GM19468 (cell line): ENCODE measurements around the gene APBA3.

Source experiments
- ATAC-seq: cut with Tn5 transposase; IDR thresholded peaks from one replicate; pipeline ENCODE4 v1.9.1; 2021; ENCODE audit warnings: mild to moderate bottlenecking, moderate library complexity, moderate number of reproducible peaks; ENCODE audit not compliant: unreplicated experiment; ENCODE audit errors: extremely low read depth

APBA3 gene

DNA sequence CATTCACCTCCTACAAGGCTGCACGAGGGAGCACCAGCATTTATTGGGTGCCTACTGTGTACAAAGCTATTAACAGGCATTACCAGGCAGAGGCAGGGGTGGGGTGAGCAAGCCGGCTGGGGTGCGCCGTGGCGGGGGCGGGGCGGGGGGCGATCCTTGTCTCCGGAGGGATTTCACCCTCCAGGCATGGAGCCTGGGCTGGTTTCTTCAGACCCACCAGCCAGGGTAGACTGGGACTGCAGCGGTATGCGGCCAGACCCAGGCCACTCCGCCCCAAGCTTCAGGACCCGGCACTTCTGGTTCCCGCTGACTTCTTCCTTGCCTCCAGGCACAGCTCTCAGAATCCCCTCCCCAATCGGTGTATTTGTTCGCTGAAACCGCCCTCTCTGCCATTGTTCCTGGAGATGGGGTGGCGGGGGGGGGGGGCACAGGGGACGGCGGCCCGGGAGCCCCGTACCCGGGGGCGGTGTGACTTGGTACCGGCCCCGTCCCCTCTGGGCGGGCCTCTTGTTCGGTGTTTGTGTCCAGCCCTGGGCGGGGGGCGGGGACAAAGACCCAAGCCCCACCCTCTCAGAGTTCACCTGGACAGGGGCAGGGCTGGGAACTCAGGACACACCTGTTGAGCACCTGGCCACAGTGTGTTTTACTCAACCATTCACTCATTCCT lies 38.9 kb downstream of the APBA3 start:
- ATAC-seq, result no peak

DNA sequence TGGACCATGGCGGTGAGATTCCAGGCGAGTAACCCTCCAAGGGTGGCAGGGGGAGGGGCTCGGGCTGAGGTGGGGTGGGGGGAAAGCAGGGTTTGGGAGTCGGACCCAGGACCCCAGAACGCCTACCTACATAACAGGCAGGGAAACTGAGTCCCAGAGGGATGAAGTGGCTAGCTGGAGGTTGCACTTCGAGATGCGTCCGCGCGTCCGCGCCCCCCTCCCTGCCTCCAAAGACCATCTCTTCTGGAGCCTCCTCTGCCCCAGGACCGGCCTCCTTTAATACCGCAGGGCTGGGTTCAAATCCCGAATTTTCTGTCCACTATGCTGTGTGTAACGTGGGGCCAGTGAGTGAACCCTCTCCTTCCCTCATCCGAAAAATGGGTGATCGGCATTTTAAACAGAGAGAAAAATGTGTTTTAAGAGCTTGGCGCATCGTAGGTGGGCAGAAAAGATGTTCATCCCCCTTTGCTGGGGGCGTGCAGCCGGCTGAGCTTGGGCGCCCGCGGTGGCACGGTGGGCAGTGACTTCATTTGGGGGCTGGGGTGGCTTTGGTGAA lies 39.5 kb downstream of the APBA3 start:
- no peak for ATAC-seq

DNA sequence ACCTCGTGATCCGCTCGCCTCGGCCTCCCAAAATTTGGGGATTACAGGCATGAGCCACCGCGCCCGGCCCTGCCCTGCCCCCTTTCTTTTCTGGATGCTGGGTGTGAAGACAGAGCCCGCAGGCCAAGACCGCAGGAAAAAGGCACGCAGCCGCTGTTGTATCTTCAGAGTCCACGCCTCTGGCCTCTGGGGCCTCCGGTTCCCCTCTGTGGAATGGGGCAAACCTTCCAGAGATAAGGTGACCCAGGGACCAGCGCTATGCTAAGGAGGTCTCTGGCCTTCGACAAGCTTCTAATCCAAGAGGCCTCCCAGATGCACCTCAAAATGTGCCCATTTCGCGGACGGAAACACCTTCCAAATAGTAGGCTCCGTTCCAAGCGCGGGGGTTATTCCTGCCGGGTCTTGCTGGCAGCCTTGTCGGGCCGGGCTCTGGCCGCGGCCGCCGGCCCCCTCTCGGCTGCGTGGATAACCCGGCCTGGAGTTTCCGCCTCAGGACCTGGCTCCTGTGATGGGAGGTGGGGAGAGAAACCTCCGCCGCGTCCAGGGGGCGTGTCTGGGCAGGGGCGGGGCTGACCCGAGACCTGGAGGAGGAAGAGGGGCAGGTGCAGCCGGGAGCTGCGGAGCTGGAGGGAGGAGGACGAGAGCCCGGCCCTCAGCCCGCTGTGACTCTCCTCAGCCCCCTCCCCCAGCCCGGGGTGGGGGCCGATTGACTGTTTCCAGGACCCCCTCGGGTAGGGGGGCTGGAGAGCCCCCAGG lies 40.2 kb downstream of the APBA3 start:
- ATAC-seq, result no peak

DNA sequence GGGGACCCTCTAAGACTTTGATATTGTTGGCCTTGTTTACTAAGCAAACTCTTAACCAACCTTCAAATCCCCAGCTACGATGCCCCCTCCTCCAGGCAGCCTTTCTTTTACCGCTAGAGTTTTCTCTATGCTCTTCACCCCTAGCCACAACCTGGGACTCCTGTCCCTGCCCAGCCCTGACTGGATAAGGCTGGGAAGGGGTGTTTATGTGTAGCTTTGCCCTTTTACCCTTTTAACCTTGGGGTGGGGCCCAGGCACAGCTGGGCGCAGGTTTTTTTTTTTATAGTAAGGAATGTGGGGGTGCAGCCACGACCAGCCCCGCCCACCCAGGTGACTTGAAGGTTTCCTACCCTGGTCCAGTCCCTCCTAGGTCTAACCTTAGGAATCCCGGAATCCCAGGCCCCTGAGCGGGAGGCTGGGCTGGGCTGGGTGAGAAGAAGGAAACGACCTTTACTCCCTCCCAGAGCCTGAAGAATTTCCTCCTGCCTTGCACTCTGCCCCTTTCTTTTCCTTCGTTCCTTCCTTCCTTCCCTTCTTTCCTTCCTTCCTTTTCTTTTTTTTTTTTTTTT lies 41.1 kb downstream of the APBA3 start:
- no peak for ATAC-seq

DNA sequence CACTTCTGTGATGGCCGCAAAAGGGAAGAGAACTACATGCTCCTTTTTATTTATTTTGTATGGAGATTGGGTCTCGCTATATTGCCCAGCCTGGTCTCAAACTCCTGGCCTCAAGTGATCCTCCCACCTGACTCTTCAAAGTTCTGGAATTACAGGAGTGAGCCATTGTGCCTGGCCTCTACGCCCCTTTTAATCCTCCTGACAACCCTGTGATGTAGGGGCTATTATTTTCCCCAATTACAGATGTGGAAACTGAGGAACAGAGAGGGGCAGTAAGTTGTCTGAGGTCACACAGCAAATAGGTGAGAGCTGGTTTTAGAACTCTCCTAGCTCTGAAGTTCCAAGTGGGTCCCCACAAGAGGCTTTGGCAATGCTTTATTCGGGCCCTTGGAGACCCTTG lies 41.6 kb downstream of the APBA3 start:
- no peak for ATAC-seq

DNA sequence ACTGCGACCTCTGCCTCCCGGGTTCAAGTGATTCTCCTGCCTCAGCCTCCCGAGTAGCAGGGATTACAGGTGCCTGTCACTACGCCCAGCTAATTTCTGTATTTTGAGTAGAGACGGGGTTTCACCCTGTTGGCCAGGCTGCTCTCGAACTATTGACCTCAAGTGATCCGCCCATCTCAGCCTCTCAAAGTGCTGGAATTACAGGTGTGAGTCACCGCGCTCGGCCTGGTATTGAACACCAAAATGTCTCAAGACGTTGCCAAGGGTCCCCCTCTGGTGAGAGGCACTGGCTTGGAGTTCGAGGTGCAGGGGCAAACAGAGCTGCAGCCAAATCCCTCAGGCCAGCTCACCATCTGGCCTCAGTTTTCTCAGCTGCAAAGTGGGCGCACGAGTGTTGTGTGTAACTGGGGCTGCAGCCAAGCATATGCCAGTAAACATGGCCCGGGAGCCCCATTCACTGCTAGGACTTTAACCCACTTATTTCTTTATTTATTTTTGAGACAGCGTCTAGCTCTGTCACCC lies 45.3 kb downstream of the APBA3 start:
- no peak for ATAC-seq

DNA sequence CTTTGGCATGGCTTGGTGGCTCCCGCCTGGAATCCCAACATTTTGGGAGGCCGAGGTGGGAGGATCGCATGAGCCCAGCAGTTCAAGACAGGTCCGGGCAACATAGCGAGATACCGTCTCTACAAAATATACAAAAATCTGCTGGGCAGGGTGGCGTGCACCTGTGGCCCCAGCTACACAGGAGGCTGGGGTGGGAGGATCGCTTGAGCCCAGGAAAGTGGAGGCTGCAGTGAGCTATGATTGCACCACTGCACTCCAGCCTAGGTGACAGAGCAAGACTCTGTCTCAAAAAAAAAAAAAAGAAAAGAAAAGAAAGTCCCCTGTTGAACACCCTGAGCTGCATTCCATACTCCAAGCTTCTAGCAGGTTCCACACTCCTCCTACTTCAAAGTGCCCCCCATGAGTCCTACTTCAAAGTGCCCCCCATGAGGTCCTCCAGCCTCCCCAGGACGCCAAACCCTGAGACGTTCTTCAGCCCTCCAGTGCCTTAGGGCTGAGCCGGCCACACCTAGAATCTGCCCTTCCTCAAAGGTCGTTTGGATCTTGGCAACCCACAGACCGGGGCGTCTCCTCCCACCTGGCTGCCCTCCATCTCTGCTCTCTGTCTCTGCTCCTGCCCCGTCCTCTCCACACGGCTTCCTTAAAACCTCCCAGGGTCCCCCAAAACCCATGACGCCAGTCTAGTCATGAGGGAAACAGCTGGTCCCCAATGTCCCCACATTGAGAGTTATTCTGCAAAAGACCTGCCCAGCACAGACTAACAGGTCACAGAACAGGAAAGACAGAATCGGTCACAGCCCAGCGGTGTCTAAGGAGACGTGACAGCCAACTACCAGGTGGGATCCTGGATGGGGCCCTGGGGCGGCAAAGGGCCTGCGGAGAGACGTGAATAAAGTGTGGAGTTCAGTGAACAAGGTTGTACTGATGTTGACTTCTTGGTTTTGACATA lies 48.6 kb downstream of the APBA3 start:
- ATAC-seq, result no peak

DNA sequence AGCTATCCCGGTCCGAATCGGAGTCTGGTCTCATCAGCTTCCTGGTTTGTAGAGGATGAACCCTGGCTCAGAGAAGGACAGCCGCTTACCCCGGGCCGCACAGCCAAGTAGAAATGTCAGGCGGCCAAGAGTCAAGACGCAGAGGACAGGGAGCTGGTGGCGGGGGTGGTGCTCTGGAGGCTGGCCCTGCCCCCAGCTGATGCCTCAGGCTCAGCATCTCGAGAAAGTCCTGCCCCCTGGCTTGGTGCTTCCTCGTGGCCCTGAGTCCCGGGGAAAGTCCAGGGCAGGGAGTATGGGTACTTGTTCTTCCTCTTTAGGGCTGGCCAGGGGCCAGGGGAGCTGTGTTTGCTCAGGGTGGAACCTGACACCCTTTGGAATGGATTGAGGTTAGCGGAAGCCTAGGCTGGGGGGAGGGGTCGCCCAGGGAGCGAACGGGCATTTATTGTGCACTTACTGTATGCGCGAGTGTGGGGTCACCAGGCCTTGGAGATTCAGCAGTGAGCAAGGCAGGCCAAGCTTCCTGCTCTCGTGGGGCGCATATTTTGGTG lies 51.2 kb downstream of the APBA3 start:
- no peak for ATAC-seq

DNA sequence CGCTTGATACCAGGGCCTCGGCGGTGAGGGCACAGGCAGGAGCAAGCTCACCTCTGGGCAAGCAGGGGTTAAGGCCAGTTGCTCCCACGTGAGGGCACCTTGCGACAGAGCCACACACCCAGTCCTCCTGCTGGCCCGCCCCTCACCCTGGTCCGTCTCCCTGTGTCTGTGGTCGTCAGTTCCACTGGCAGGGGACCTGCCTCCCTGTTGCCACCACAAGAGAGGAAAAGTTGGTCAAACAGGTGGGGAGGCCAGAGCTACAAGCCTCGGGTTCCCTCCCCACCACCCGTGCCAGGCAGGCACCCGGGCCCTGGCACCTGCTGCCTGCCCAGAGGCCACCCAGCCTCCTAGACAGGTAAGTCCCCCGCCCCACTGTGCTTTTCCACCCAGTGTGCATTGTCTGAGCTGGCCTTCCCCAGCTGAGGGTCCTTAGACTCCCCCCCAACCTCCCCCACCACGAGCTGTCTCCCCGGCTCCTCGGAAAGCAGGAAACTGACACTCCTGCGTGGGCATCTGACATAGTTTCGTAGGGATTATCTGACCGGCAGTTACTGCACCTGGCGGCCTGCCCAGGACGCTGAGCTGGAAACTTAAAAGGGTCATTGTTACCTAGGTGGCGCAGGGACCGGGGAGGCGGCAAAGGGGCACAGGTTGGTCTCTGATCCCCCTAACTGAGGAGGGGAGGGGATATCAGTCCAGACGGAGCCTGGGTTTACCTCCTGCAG lies 53.1 kb downstream of the APBA3 start, which contains the start of gene TJP3:
TSS of gene TJP3 (plus strand) at position 178 of the 725 bp plus-strand sequence. CDS start 20,049 bp downstream, outside the sequence.
- ATAC-seq, result no peak

DNA sequence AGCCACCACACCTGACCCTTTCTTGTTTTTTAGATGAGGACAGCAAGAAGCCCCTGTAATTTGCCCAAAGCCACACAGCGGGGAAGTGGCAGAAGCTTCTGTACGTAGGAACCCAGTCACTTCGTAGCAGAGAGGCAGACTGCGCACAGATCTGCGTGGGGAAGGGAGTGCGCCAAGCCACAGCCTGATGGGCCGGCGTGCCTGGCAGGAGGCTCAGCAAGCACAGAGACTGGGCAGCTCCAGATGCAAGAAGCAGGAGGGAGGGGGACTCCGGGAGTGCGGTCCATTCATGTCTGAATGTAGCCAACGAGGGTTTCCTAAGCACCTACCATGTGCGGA lies 53.7 kb downstream of the APBA3 start:
- ATAC-seq, result no peak

DNA sequence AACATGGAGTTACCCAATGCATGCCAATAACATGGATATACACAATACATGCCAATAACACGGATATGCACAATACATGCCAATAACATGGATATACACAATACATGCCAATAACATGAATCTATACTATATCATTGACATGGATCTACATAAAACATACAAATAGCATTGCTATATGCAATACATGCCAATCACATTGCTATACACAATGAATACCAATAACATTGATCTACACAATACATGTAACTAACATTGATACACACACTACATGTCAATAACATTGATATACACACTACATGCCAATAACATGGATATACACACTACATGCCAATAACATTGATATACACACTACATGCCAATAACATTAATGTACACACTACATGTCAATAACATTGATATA lies 60.3 kb downstream of the APBA3 start:
- no peak for ATAC-seq
